Fibroblast of lung (primary cell): ENCODE data around the gene G6PC3. TPM values are rescaled to one million over a fixed set of nuclear protein-coding genes. Genes with fewer than 3 reads are reported as not detected.
A peak's percentile ranks its signal among the peaks of the same experiment; 100 is the strongest.

Source experiments
- DNase-seq, 2 donors: peaks; one replicate each; pipeline versions ENCODE4 v3.0.0 to v3.0.0-alpha.2; 2010; ENCODE audit warnings: low read depth in 2 of 2
- H2AFZ ChIP-seq: 2 replicates; pipeline ENCODE4 v1.5.1; 2012; ENCODE audit warnings: low read length, control low read depth, inconsistent platforms
- H3K27ac ChIP-seq: 2 replicates; pipeline ENCODE4 v1.5.1; 2011; ENCODE audit warnings: low read length, control low read depth; ENCODE audit not compliant: insufficient read depth
- H3K27me3 ChIP-seq: 2 replicates; pipeline ENCODE4 v1.5.1; 2011; ENCODE audit warnings: mild to moderate bottlenecking, low read length; ENCODE audit not compliant: control insufficient read depth, insufficient read depth
- H3K36me3 ChIP-seq: 2 replicates; pipeline ENCODE4 v1.5.1; 2011; ENCODE audit warnings: low read length; ENCODE audit not compliant: control insufficient read depth, insufficient read depth
- H3K4me1 ChIP-seq: 2 replicates; pipeline ENCODE4 v1.5.1; 2011; ENCODE audit warnings: low read length; ENCODE audit not compliant: control insufficient read depth, insufficient read depth; ENCODE audit errors: extremely low read depth
- H3K4me2 ChIP-seq: 2 replicates; pipeline ENCODE4 v1.5.1; 2011; ENCODE audit warnings: low read length, control low read depth; ENCODE audit not compliant: insufficient read depth; ENCODE audit errors: extremely low read depth
- H3K4me3 ChIP-seq, 4 experiments: fragments of 200-600 bp in 1 of 4; sonication (generic) in 1 of 4; replicated peaks in 1 of 4; 2 replicates each; pipeline ENCODE4 v1.5.1; 2011 to 2016; ENCODE audit warnings: low read length in 4 of 4, low read depth in 3 of 4, mild to moderate bottlenecking in 3 of 4, control low read depth in 2 of 4, inconsistent platforms in 1 of 4, mixed read lengths in 1 of 4; ENCODE audit not compliant: insufficient read depth in 1 of 4; ENCODE audit errors: control extremely low read depth in 1 of 4
- H3K79me2 ChIP-seq: 2 replicates; pipeline ENCODE4 v1.5.1; 2012; ENCODE audit warnings: mild to moderate bottlenecking, low read length, inconsistent platforms; ENCODE audit not compliant: control insufficient read depth, insufficient read depth
- H3K9ac ChIP-seq: 2 replicates; pipeline ENCODE4 v1.5.1; 2011; ENCODE audit warnings: mild to moderate bottlenecking, low read length, control low read depth; ENCODE audit not compliant: insufficient read depth
- H3K9me3 ChIP-seq: 2 replicates; pipeline ENCODE4 v1.5.1; 2012; ENCODE audit warnings: low read depth, low read length; ENCODE audit not compliant: control insufficient read depth, insufficient read depth
- H4K20me1 ChIP-seq: 2 replicates; pipeline ENCODE4 v1.5.1; 2011; ENCODE audit warnings: low read length; ENCODE audit not compliant: control insufficient read depth, insufficient read depth; ENCODE audit errors: extremely low read depth
- CTCF ChIP-seq, 2 donors: IDR thresholded peaks in 1 of 2; conservative IDR thresholded peaks in 1 of 2; 1 replicate in 1 of 2; 2 replicates in 1 of 2; pipeline ENCODE4 v1.5.1; 2011 to 2012; ENCODE audit warnings: low read length in 2 of 2, control low read depth in 1 of 2, inconsistent platforms in 1 of 2, low read depth in 1 of 2, mild to moderate bottlenecking in 1 of 2
- EZH2 ChIP-seq: IDR thresholded peaks from 2 replicates; pipeline ENCODE4 v1.5.1; 2012; ENCODE audit warnings: low read length, control low read depth, mild to moderate bottlenecking; ENCODE audit errors: missing control alignments
- polyA plus RNA-seq, 2 donors: library from polyadenylated mRNA; depleted of rRNA in 1 of 2; stranded (reverse) in 1 of 2; unstranded in 1 of 2; fragments of >200 nt; gene quantifications; 2 replicates each; pipeline ENCODE4 v1.2.1, GENCODE V29; 2011 to 2012; ENCODE audit warnings: missing spikeins in 1 of 2
- total RNA-seq: library from RNA; depleted of rRNA; stranded (reverse); fragments of >200 nt; gene quantifications from 2 replicates; pipeline ENCODE4 v1.2.1, GENCODE V29; 2014

Gene G6PC3
- total and polyA plus RNA-seq, 2 donors (not counting 1 experiment from before 2014, with no cell fraction given): 40.0 to 76.1 TPM

GRCh38 chr17:44123356-44124117 lies 53.0 kb downstream of the G6PC3 start, which contains the start of gene HDAC5:
Gene HDAC5, minus strand, starts transcription at chr17:44123641. Its CDS starts 6,126 bp downstream, at chr17:44117515.
- Histone ChIP-seq H2AFZ (peak within 1 kb of the TSS; percentile 97), H3K36me3 (peaks cover 3% of the 10 kb centered on the region), H3K79me2 (peaks cover 3% of the 10 kb centered on the region), H3K4me1 (peaks cover 3% of the 10 kb centered on the region), H3K27me3 (no peaks in the 10 kb centered on the region), H3K9ac (peak within 1 kb of the TSS; percentile 88), H3K9me3 (no peaks in the 10 kb centered on the region), H4K20me1 (no peaks in the 10 kb centered on the region), H3K27ac (peak within 1 kb of the TSS; percentile 93), H3K4me2 (peak within 1 kb of the TSS; percentile 97), H3K4me3 (peak within 1 kb of the TSS; percentile 79 to 93 (median 90))
- peak; percentile 53 to 61 for TF ChIP-seq CTCF (conservative IDR thresholded peaks at IDR 0.05 in 1 of 2, IDR thresholded peaks at IDR 0.05 in 1 of 2; ENCODE audit: low read depth in 1 of 2, low read length in 2 of 2)
- TF ChIP-seq EZH2: no peak
- DNase-seq: peak; percentile 90 to 95

- no peak for TF ChIP-seq CTCF (conservative IDR thresholded peaks at IDR 0.05 in 1 of 2, IDR thresholded peaks at IDR 0.05 in 1 of 2; ENCODE audit: low read depth in 1 of 2, low read length in 2 of 2)
- TF ChIP-seq EZH2: no peak
- no peak for DNase-seq
Measured at GRCh38 chr17:44124118-44124438, 53.5 kb downstream of the G6PC3 start.

More at GRCh38 chr17:44124118-44124438, 53.5 kb downstream of the G6PC3 start:
- Histone ChIP-seq H3K9me3 (no peaks in the 10 kb centered on the region), H4K20me1 (no peaks in the 10 kb centered on the region), H3K27ac (peak overlapping the region; percentile 93), H3K9ac (peak overlapping the region; percentile 88), H3K36me3 (peaks cover 3% of the 10 kb centered on the region), H2AFZ (peak overlapping the region; percentile 97), H3K4me2 (peak overlapping the region; percentile 92), H3K79me2 (peaks cover 3% of the 10 kb centered on the region), H3K4me3 (peak overlapping the region; percentile 55 to 68 (median 65)), H3K4me1 (peaks cover 3% of the 10 kb centered on the region), H3K27me3 (no peaks in the 10 kb centered on the region)

Other genes with a start within 250 kb of the G6PC3 start
- gene MPP3, start 237.6 kb upstream of the G6PC3 start, total RNA-seq: 4.4 and 6.9 TPM in 2 replicates
- gene MPP3, start 237.6 kb upstream of the G6PC3 start, polyA plus RNA-seq: 4.6 and 5.7 TPM in 2 replicates
- not detected in 2 replicates for gene CD300LG, start 223.6 kb upstream of the G6PC3 start, total RNA-seq
- not detected in 2 replicates for gene CD300LG, start 223.6 kb upstream of the G6PC3 start, polyA plus RNA-seq
- gene MPP2, start 163.2 kb upstream of the G6PC3 start, total RNA-seq: 1.3 and 2.1 TPM in 2 replicates
- gene MPP2, start 163.2 kb upstream of the G6PC3 start, polyA plus RNA-seq: 1.2 and 1.9 TPM in 2 replicates
- gene PPY, start 128.3 kb upstream of the G6PC3 start, total RNA-seq: not detected in 2 replicates
- not detected in 2 replicates for gene PPY, start 128.3 kb upstream of the G6PC3 start, polyA plus RNA-seq
- 0.33 TPM in 1 of 2 replicates, not detected in the other for gene PYY, start 116.8 kb upstream of the G6PC3 start, total RNA-seq
- gene PYY, start 116.8 kb upstream of the G6PC3 start, polyA plus RNA-seq: not detected in 2 replicates
- 3.3 and 7.4 TPM in 2 replicates for gene NAGS, start 66.1 kb upstream of the G6PC3 start, total RNA-seq
- gene NAGS, start 66.1 kb upstream of the G6PC3 start, polyA plus RNA-seq: 0.58 and 0.95 TPM in 2 replicates
- 99.4 and 107 TPM in 2 replicates for gene TMEM101, start 55.8 kb upstream of the G6PC3 start, total RNA-seq
- 26.0 and 32.3 TPM in 2 replicates for gene TMEM101, start 55.8 kb upstream of the G6PC3 start, polyA plus RNA-seq
- 21.8 and 25.6 TPM in 2 replicates for gene LSM12, start 4.1 kb upstream of the G6PC3 start, total RNA-seq
- gene LSM12, start 4.1 kb upstream of the G6PC3 start, polyA plus RNA-seq: 79.3 and 86.4 TPM in 2 replicates
- 66.8 and 125 TPM in 2 replicates for gene HDAC5, start 52.9 kb downstream of the G6PC3 start, total RNA-seq
- 31.3 and 35.1 TPM in 2 replicates for gene HDAC5, start 52.9 kb downstream of the G6PC3 start, polyA plus RNA-seq
- 1.0 and 1.5 TPM in 2 replicates for gene HROB, start 71.2 kb downstream of the G6PC3 start, total RNA-seq
- gene HROB, start 71.2 kb downstream of the G6PC3 start, polyA plus RNA-seq: 1.8 and 4.7 TPM in 2 replicates
- under 0.01 and 0.17 TPM in 2 replicates for gene ASB16, start 100.0 kb downstream of the G6PC3 start, total RNA-seq
- 0.07 TPM in 1 of 2 replicates, not detected in the other for gene ASB16, start 100.0 kb downstream of the G6PC3 start, polyA plus RNA-seq
- 36.2 and 45.4 TPM in 2 replicates for gene TMUB2, start 116.2 kb downstream of the G6PC3 start, total RNA-seq
- gene TMUB2, start 116.2 kb downstream of the G6PC3 start, polyA plus RNA-seq: 33.1 and 37.3 TPM in 2 replicates
- gene ATXN7L3, start 129.1 kb downstream of the G6PC3 start, total RNA-seq: 33.6 and 36.5 TPM in 2 replicates
- gene ATXN7L3, start 129.1 kb downstream of the G6PC3 start, polyA plus RNA-seq: 31.8 and 34.8 TPM in 2 replicates
- 42.1 and 49.8 TPM in 2 replicates for gene UBTF, start 148.9 kb downstream of the G6PC3 start, total RNA-seq
- 25.1 and 34.3 TPM in 2 replicates for gene UBTF, start 148.9 kb downstream of the G6PC3 start, polyA plus RNA-seq
- not detected in 2 replicates for gene SLC4A1, start 197.4 kb downstream of the G6PC3 start, total RNA-seq
- gene SLC4A1, start 197.4 kb downstream of the G6PC3 start, polyA plus RNA-seq: not detected in 2 replicates
- under 0.01 TPM in 1 of 2 replicates, not detected in the other for gene RUNDC3A, start 237.9 kb downstream of the G6PC3 start, total RNA-seq
- gene RUNDC3A, start 237.9 kb downstream of the G6PC3 start, polyA plus RNA-seq: 0.05 TPM in 1 of 2 replicates, not detected in the other